SHP77 (cell line): ENCODE data around the gene GSTA3.

Experiments used
- DNase-seq, 2 experiments: peaks; one replicate each; lab custom pipeline; 2025; lab: John Stamatoyannopoulos, UW

The GSTA3 gene

GRCh38 chr6:52861151-52861550, 48.3 kb downstream of the GSTA3 start:
- peak; percentile 6 to 13 for DNase-seq

GRCh38 chr6:52858416-52858815, 51.1 kb downstream of the GSTA3 start:
- DNase-seq = no peak

GRCh38 chr6:52856137-52856536, 53.4 kb downstream of the GSTA3 start:
- DNase-seq = peak in 1 of 2 experiments; percentile 44

GRCh38 chr6:52849137-52849536, 60.4 kb downstream of the GSTA3 start:
- no peak for DNase-seq
